Gastroesophageal sphincter (tissue), 3 donors: ENCODE data around the gene SALL1.

ENCODE experiments used
- POLR2AphosphoS5 ChIP-seq: sonication (generic); formaldehyde crosslinking; IDR thresholded peaks from one replicate; pipeline ENCODE4 v1.6.1; 2017; ENCODE audit warnings: antibody characterized with exemption
- TF ChIP-seq, protein P1 (sequence below), 4 experiments: fragments of 200-600 bp in 2 of 4; fragments of 450-650 bp in 2 of 4; sonication (generic) in 1 of 4; IDR thresholded peaks; one replicate each; pipeline ENCODE4 v1.5.1; 2017 to 2019; ENCODE audit warnings: antibody characterized with exemption in 4 of 4, mild to moderate bottlenecking in 2 of 4, moderate library complexity in 2 of 4

DNA sequence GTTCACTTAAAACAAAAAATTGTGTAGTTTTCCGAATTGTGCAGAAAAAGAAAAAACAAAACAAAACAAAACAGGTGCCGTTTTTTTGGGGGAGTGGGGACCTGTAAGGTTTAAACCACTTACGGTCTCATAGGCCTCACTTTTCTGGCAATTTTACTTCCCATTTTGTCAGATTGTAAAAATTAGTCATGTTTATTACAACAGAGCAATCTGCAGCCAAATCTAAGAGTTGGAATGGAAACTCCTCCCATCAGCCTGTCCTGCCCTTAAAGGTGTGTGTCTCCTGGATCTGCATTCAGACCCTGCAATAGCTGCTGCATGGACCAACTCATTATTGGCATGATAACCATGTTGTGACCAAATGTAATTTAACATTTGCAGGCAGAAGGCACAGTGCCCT lies 8.2 kb upstream of the SALL1 start:
- TF ChIP-seq, protein P1, sequence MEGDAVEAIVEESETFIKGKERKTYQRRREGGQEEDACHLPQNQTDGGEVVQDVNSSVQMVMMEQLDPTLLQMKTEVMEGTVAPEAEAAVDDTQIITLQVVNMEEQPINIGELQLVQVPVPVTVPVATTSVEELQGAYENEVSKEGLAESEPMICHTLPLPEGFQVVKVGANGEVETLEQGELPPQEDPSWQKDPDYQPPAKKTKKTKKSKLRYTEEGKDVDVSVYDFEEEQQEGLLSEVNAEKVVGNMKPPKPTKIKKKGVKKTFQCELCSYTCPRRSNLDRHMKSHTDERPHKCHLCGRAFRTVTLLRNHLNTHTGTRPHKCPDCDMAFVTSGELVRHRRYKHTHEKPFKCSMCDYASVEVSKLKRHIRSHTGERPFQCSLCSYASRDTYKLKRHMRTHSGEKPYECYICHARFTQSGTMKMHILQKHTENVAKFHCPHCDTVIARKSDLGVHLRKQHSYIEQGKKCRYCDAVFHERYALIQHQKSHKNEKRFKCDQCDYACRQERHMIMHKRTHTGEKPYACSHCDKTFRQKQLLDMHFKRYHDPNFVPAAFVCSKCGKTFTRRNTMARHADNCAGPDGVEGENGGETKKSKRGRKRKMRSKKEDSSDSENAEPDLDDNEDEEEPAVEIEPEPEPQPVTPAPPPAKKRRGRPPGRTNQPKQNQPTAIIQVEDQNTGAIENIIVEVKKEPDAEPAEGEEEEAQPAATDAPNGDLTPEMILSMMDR (IDR thresholded peaks at IDR 0.05): no peak
- no peak for TF ChIP-seq POLR2AphosphoS5
